Karpas-422 (cell line): ENCODE results near the gene FGD4. TPM values are rescaled to one million over a fixed set of nuclear protein-coding genes. Genes with fewer than 3 reads are reported as not detected.

Experiments
- DNase-seq: peaks from one replicate; pipeline ENCODE4 v3.0.0-alpha.2; 2015
- H2AFZ ChIP-seq: fragments of 200-600 bp; sonication (generic); 2 replicates; pipeline ENCODE4 v1.6.1; 2014; ENCODE audit warnings: antibody characterized with exemption, low read length, mixed read lengths
- H3K27ac ChIP-seq: fragments of 200-600 bp; sonication (generic); 2 replicates; pipeline ENCODE4 v1.5.1; 2014; ENCODE audit warnings: mild to moderate bottlenecking, low read length, moderate library complexity
- H3K27me3 ChIP-seq: fragments of 200-600 bp; sonication (generic); 2 replicates; pipeline ENCODE4 v1.6.1; 2014; ENCODE audit warnings: low read length, mixed read lengths
- H3K36me3 ChIP-seq: fragments of 200-600 bp; sonication (generic); 2 replicates; pipeline ENCODE4 v1.6.1; 2014; ENCODE audit warnings: low read length, mixed read lengths; ENCODE audit not compliant: insufficient read depth
- H3K4me1 ChIP-seq: fragments of 200-600 bp; sonication (generic); 2 replicates; pipeline ENCODE4 v1.6.1; 2014; ENCODE audit warnings: mild to moderate bottlenecking, low read length, mixed read lengths
- H3K4me2 ChIP-seq: fragments of 200-600 bp; sonication (generic); 2 replicates; pipeline ENCODE4 v1.6.1; 2014; ENCODE audit warnings: low read length, low read depth, mild to moderate bottlenecking; ENCODE audit not compliant: poor library complexity, severe bottlenecking
- H3K4me3 ChIP-seq: fragments of 200-600 bp; sonication (generic); 2 replicates; pipeline ENCODE4 v1.5.1; 2014; ENCODE audit warnings: mild to moderate bottlenecking, antibody characterized with exemption, low read length, mixed read lengths
- H3K79me2 ChIP-seq: fragments of 200-600 bp; sonication (generic); 2 replicates; pipeline ENCODE4 v1.6.1; 2014; ENCODE audit warnings: mild to moderate bottlenecking, low read length, mixed read lengths
- H3K9ac ChIP-seq: fragments of 200-600 bp; sonication (generic); 2 replicates; pipeline ENCODE4 v1.6.0; 2014; ENCODE audit warnings: low read length
- H3K9me2 ChIP-seq: fragments of 200-600 bp; sonication (generic), shearing (Covaris generic); replicated peaks from 2 replicates; pipeline ENCODE4 v1.6.0; 2014; ENCODE audit warnings: mild to moderate bottlenecking, low read length, moderate library complexity; ENCODE audit not compliant: insufficient read depth
- H3K9me3 ChIP-seq: fragments of 300-700, 200-600 bp; sonication (generic); 2 replicates; pipeline ENCODE4 v1.6.1; 2014; ENCODE audit warnings: low read length, mixed read lengths
- H4K20me1 ChIP-seq: fragments of 200-600 bp; sonication (generic); 2 replicates; pipeline ENCODE4 v1.6.1; 2014; ENCODE audit warnings: mild to moderate bottlenecking, antibody characterized with exemption, low read length, low read depth; ENCODE audit not compliant: insufficient read depth
- total RNA-seq: library from RNA; depleted of rRNA; stranded (reverse); fragments of >200 nt; shearing (Covaris generic); gene quantifications from 2 replicates; pipeline ENCODE4 v1.2.3, GENCODE V29; 2014; ENCODE audit warnings: low replicate concordance

The FGD4 gene
- total RNA-seq, 1 experiment from 2014 or later = 0.11 TPM

DNA sequence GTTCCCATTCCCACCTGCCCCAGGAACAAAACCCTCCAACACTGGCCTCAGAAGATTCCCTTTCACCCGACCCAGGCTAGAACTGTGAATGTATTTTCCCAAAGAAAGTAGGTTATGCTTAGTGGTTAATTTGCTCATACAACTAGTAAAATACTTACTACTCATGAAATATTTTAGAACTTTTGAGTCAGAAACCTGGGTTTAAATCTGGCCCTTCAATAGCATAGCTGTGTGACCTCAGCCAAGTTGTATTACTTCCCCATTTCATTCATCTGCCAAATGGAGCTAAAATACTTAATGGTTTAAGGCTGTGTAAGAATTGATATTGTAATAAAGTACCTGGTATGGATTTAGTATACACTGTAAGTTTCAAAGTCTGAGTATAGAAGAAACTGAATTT, 210.6 kb downstream of the FGD4 start:
- H3K4me3 ChIP-seq = no peak overlapping the region
- no peaks in the 10 kb centered on the region for H3K9me2 ChIP-seq
- H3K9ac ChIP-seq = no peak overlapping the region
- H2AFZ ChIP-seq = no peak overlapping the region
- no peaks in the 10 kb centered on the region for H3K27me3 ChIP-seq
- H3K27ac ChIP-seq = no peak overlapping the region
- no peak overlapping the region for H3K4me2 ChIP-seq
- DNase-seq = no peak
- no peaks in the 10 kb centered on the region for H3K36me3 ChIP-seq
- H4K20me1 ChIP-seq = no peaks in the 10 kb centered on the region
- no peaks in the 10 kb centered on the region for H3K9me3 ChIP-seq
- no peaks in the 10 kb centered on the region for H3K79me2 ChIP-seq
- no peaks in the 10 kb centered on the region for H3K4me1 ChIP-seq

DNA sequence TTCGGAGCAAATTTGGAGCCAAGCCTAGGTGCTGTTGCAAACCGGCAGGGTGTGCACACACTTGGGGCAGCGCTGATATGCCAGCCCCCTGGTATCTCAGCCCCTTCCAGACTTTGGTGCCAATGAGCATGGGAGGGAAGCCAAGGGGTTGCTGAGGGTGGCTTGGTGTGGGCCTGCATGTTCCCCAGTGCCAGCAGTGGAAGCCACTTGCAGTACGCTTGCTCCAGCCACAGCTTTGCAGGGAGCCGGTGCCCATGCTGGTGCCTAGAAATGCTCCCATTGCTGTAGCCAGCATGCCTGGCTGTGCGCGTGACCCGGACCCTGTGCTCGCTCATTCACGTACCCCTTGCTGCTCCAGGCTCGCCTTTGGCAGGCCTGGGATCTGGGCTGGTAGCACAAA, 212.6 kb downstream of the FGD4 start:
- Histone ChIP-seq H3K27ac (no peak overlapping the region), H3K9ac (no peak overlapping the region), H3K36me3 (no peaks in the 10 kb centered on the region), H3K4me1 (no peaks in the 10 kb centered on the region), H3K79me2 (no peaks in the 10 kb centered on the region), H3K4me3 (no peak overlapping the region), H2AFZ (no peak overlapping the region), H4K20me1 (no peaks in the 10 kb centered on the region), H3K27me3 (no peaks in the 10 kb centered on the region), H3K4me2 (no peak overlapping the region), H3K9me2 (no peaks in the 10 kb centered on the region), H3K9me3 (no peaks in the 10 kb centered on the region)
- no peak for DNase-seq

- no peaks in the 10 kb centered on the region for H3K27me3 ChIP-seq
Measured at GRCh38 chr12:32612658-32613614, 213.6 kb downstream of the FGD4 start.

DNA sequence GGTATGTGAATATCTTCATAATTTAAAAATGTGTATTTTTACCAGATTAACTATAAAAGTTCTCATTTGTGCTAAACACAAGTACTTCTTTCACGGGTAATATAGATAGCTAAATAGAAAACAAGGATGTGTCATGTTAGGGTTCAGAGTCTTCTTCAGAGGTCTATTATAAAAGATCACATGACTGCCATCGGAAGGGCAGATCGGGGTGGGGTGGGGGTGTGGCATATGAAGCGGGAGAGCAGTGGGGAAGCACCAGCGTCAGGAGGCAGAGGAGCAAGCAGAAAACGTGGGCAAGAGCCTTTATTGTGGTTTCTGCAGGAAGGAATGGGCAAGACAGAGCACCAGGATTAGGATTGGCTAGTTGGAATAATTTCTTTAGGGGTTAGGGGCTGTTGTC, 216.1 kb downstream of the FGD4 start:
- Histone ChIP-seq H4K20me1 (no peaks in the 10 kb centered on the region), H3K4me1 (no peaks in the 10 kb centered on the region), H3K27ac (no peak overlapping the region), H3K9me2 (no peaks in the 10 kb centered on the region), H3K9me3 (no peaks in the 10 kb centered on the region), H3K27me3 (no peaks in the 10 kb centered on the region), H3K79me2 (no peaks in the 10 kb centered on the region), H3K4me2 (no peak overlapping the region), H2AFZ (no peak overlapping the region), H3K36me3 (no peaks in the 10 kb centered on the region), H3K4me3 (no peak overlapping the region), H3K9ac (no peak overlapping the region)
- DNase-seq = no peak

More at GRCh38 chr12:32612658-32613614, 213.6 kb downstream of the FGD4 start:
- Histone ChIP-seq H3K4me2 (no peak overlapping the region), H4K20me1 (no peaks in the 10 kb centered on the region), H3K9me3 (no peaks in the 10 kb centered on the region), H3K36me3 (no peaks in the 10 kb centered on the region), H2AFZ (no peak overlapping the region), H3K79me2 (no peaks in the 10 kb centered on the region), H3K9ac (no peak overlapping the region), H3K4me1 (no peaks in the 10 kb centered on the region), H3K4me3 (no peak overlapping the region), H3K27ac (no peak overlapping the region), H3K9me2 (no peaks in the 10 kb centered on the region)
- DNase-seq = no peak

GRCh38 chr12:32617534-32617933, 218.2 kb downstream of the FGD4 start:
- DNase-seq = no peak
- Histone ChIP-seq H3K9ac (no peak overlapping the region), H3K4me1 (no peaks in the 10 kb centered on the region), H3K4me3 (no peak overlapping the region), H3K9me3 (no peaks in the 10 kb centered on the region), H3K27ac (no peak overlapping the region), H3K36me3 (no peaks in the 10 kb centered on the region), H3K4me2 (no peak overlapping the region), H3K79me2 (no peaks in the 10 kb centered on the region), H3K27me3 (no peaks in the 10 kb centered on the region), H4K20me1 (no peaks in the 10 kb centered on the region), H2AFZ (no peak overlapping the region), H3K9me2 (no peaks in the 10 kb centered on the region)

DNA sequence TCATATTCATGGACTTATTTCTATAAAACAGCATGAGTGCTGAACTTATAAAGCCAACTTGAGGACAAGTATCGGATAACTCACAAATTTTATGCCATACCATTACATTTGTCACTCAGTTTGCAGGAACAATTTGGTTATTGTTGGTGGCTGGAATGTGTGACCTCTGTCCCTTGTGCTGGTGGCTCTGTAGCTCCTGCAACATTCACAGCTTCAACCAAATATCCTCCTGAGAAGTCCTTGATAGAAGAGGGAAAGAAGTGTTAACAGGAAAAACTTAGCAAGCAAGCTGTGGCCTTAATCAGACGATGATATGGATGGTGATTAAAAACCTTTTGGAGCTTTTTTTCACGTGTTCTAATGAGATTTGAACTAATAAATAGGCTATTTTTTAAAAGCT, 218.8 kb downstream of the FGD4 start:
- Histone ChIP-seq H3K4me2 (no peak overlapping the region), H3K4me1 (no peaks in the 10 kb centered on the region), H3K79me2 (no peaks in the 10 kb centered on the region), H3K27me3 (no peaks in the 10 kb centered on the region), H3K9ac (no peak overlapping the region), H3K4me3 (no peak overlapping the region), H3K9me2 (no peaks in the 10 kb centered on the region), H3K36me3 (no peaks in the 10 kb centered on the region), H2AFZ (no peak overlapping the region), H3K27ac (no peak overlapping the region), H4K20me1 (no peaks in the 10 kb centered on the region), H3K9me3 (no peaks in the 10 kb centered on the region)
- no peak for DNase-seq

GRCh38 chr12:32627976-32628375, 228.6 kb downstream of the FGD4 start:
- no peak overlapping the region for H2AFZ ChIP-seq
- no peaks in the 10 kb centered on the region for H3K79me2 ChIP-seq
- H3K4me1 ChIP-seq = no peaks in the 10 kb centered on the region
- H3K9ac ChIP-seq = no peak overlapping the region
- no peak for DNase-seq
- H3K4me3 ChIP-seq = no peak overlapping the region
- H3K27me3 ChIP-seq = no peaks in the 10 kb centered on the region
- no peaks in the 10 kb centered on the region for H3K36me3 ChIP-seq
- no peak overlapping the region for H3K4me2 ChIP-seq
- H3K9me2 ChIP-seq = no peaks in the 10 kb centered on the region
- no peaks in the 10 kb centered on the region for H4K20me1 ChIP-seq
- H3K9me3 ChIP-seq = no peaks in the 10 kb centered on the region
- no peak overlapping the region for H3K27ac ChIP-seq

GRCh38 chr12:32641287-32641901, 242.0 kb downstream of the FGD4 start:
- Histone ChIP-seq H3K36me3 (no peaks in the 10 kb centered on the region), H3K27me3 (no peaks in the 10 kb centered on the region), H3K4me1 (no peaks in the 10 kb centered on the region), H3K9me2 (no peaks in the 10 kb centered on the region), H3K9me3 (no peaks in the 10 kb centered on the region), H2AFZ (no peak overlapping the region), H3K27ac (no peak overlapping the region), H3K79me2 (no peaks in the 10 kb centered on the region), H4K20me1 (no peaks in the 10 kb centered on the region), H3K4me3 (no peak overlapping the region), H3K9ac (no peak overlapping the region), H3K4me2 (no peak overlapping the region)
- DNase-seq = no peak
